GM23338 (cell line): ENCODE data around the gene RAD18.

ENCODE experiments used
- CREB1 ChIP-seq: fragments of 250-450 bp; sonication (Bioruptor Pico); IDR thresholded peaks from 2 replicates; pipeline ENCODE4 v1.5.0; 2020; ENCODE audit warnings: low read depth, mild to moderate bottlenecking, moderate library complexity
- EZH2 ChIP-seq: fragments of 200-600 bp; sonication (generic); IDR thresholded peaks from one replicate; pipeline ENCODE4 v1.8.0; 2017; ENCODE audit warnings: antibody characterized with exemption, mild to moderate bottlenecking, low read depth; ENCODE audit not compliant: unreplicated experiment
- POLR2AphosphoS5 ChIP-seq: IDR thresholded peaks from 2 replicates; pipeline ENCODE4 v1.6.1; 2016; ENCODE audit warnings: antibody characterized with exemption, low read depth
- ZNF331 ChIP-seq: fragments of 250-450 bp; sonication (Bioruptor Pico); IDR thresholded peaks from 2 replicates; pipeline ENCODE4 v1.5.0; 2020; ENCODE audit warnings: low read depth, mild to moderate bottlenecking, moderate library complexity
- TF ChIP-seq, protein P1 (sequence below), 2 experiments: fragments of 200-600 bp in 1 of 2; sonication (generic) in 1 of 2; conservative IDR thresholded peaks; 2 replicates each; pipeline versions ENCODE4 v1.5.1 to v1.6.1; 2016 to 2017; ENCODE audit warnings: antibody characterized with exemption in 2 of 2, low read depth in 2 of 2, mild to moderate bottlenecking in 2 of 2, moderate library complexity in 1 of 2
- TF ChIP-seq, protein P2 (sequence below): IDR thresholded peaks from one replicate; pipeline ENCODE4 v1.6.1; 2018; ENCODE audit warnings: antibody characterized with exemption; ENCODE audit not compliant: unreplicated experiment

DNA sequence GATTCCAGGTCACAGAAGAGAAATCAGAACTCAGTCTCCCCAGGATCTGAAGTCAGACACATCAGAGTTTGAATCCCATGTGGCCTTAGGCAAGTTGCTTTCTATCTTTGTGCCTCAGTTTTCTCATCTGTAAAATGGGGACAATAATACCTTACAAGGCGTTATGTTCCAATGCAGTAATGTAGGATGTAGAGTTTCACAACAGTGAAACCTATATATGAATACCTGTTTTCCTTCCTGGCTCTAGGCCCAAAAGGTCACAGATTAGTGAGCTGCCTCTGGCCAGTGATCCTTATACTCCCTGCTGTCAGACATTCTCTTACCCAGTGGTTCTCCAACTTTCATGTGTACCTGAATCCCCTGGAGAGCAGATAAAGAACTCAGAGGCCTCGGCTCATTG is 121.0 kb downstream of the RAD18 start:
- TF ChIP-seq, protein P1, sequence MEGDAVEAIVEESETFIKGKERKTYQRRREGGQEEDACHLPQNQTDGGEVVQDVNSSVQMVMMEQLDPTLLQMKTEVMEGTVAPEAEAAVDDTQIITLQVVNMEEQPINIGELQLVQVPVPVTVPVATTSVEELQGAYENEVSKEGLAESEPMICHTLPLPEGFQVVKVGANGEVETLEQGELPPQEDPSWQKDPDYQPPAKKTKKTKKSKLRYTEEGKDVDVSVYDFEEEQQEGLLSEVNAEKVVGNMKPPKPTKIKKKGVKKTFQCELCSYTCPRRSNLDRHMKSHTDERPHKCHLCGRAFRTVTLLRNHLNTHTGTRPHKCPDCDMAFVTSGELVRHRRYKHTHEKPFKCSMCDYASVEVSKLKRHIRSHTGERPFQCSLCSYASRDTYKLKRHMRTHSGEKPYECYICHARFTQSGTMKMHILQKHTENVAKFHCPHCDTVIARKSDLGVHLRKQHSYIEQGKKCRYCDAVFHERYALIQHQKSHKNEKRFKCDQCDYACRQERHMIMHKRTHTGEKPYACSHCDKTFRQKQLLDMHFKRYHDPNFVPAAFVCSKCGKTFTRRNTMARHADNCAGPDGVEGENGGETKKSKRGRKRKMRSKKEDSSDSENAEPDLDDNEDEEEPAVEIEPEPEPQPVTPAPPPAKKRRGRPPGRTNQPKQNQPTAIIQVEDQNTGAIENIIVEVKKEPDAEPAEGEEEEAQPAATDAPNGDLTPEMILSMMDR (conservative IDR thresholded peaks at IDR 0.05; ENCODE audit: low read depth in 2 of 2): no peak
- TF ChIP-seq ZNF331 (no peak), CREB1 (CRISPR knock-in tag) (no peak), POLR2AphosphoS5 (no peak), EZH2 (no peak)
- TF ChIP-seq, protein P2, sequence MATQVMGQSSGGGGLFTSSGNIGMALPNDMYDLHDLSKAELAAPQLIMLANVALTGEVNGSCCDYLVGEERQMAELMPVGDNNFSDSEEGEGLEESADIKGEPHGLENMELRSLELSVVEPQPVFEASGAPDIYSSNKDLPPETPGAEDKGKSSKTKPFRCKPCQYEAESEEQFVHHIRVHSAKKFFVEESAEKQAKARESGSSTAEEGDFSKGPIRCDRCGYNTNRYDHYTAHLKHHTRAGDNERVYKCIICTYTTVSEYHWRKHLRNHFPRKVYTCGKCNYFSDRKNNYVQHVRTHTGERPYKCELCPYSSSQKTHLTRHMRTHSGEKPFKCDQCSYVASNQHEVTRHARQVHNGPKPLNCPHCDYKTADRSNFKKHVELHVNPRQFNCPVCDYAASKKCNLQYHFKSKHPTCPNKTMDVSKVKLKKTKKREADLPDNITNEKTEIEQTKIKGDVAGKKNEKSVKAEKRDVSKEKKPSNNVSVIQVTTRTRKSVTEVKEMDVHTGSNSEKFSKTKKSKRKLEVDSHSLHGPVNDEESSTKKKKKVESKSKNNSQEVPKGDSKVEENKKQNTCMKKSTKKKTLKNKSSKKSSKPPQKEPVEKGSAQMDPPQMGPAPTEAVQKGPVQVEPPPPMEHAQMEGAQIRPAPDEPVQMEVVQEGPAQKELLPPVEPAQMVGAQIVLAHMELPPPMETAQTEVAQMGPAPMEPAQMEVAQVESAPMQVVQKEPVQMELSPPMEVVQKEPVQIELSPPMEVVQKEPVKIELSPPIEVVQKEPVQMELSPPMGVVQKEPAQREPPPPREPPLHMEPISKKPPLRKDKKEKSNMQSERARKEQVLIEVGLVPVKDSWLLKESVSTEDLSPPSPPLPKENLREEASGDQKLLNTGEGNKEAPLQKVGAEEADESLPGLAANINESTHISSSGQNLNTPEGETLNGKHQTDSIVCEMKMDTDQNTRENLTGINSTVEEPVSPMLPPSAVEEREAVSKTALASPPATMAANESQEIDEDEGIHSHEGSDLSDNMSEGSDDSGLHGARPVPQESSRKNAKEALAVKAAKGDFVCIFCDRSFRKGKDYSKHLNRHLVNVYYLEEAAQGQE: no peak
